Stimulated activated CD8-positive, alpha-beta memory T cell treated with anti-CD3 and anti-CD28 coated beads, Interleukin-4, amount 100 ng/mL, for 48 hours (primary cell): Measurements from ENCODE around the gene TNIK.
"Not testable (repeated sequence)": the region's sequence is repeated elsewhere in the genome, so short reads cannot be mapped to it uniquely, and the experiment has no call there.

Source experiments
- DNase-seq: peaks from one replicate; pipeline ENCODE4 v3.0.0-alpha.2; 2020

TNIK gene

DNA sequence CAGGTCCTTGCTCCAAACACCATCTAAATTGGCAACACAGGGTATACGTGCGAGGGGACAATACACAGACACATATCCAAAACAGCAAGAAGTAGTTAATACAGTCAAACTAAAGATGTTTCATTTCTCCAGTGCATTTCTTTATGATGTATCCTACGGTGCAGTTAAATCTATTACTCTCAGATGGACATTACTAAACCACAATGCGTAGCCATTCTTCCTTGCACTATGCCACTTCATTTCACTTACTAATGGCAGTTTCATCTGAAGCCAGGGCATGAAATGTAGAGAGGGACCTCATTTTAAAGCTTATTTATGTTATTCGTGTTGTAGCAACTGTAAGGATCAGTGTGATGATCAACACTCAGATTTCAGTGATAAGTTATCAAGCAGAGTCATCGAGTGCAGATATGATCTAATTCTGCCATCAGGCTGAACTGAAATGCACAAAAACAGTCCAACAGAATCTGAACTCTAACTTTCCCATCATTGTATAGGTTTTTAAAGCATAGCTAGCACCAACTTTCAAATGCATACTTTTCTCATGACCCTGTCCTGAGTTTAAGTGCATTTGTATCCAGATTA lies 14.5 kb downstream of the TNIK start:
- DNase-seq, result no peak

DNA sequence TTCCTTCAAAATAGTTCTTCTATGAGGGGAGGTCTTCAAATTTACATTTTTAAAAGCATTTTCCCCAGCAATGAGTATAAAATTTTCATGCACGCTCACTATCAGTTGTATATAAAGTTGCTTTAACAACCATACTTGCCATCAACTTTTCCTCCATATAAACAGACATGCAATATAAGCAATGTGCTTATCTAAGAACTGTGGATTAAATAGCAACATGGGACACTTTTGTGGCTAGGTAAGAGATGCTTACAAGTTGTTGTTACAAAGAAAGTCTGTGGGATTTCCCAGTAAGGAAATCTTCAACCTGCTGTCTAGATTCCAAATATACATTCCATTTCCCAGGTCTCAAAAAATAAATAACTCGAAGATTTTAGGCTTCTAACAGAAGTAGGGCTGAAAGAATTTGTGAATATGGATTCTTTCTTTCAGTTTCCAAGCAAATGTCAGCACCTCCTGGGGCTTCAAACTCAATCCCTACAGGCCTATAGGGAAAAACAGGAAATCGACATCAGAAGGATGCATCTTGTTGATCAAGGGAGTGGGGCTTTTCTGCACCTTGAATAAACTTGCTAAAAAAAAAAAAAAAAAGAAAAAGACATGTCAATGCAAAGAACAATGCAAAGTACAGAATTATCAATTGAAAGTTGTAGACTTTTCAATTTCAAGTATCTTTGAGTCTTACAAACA lies 16.1 kb downstream of the TNIK start:
- no peak for DNase-seq

DNA sequence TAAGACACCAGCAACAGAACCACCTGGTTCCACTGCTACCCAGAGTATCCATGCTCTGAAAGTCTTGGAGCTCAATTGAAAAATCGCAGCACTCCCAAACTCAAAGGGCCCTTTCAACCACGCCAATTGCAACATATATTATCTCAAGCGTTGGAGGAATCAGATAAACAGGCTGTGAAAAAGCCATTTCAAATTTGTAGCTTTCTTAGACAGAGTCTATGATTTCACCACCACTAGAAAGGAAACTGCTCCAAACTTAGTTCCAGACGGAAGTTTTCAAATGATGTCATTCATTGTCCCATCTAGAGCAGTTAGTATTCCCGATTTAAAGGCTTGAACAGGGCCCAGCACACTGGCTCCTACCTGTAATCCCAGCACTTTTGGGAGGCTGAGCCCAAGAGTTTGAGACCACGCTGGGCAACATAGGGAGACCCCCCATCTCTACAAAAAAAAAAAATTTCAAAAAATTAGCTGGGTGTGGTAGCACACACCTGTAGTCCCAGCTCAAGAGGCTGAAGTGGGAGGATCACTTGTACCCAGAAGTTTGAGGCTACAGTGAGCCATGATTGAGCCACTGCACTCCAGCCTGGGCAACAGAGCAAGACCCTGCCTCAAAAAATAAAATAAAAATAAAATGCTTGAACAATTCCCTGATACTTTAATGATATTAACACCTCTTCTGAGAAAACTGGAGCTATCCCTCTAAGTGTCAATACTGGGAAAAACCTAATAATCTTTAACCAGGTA lies 16.8 kb downstream of the TNIK start:
- DNase-seq, result no peak

DNA sequence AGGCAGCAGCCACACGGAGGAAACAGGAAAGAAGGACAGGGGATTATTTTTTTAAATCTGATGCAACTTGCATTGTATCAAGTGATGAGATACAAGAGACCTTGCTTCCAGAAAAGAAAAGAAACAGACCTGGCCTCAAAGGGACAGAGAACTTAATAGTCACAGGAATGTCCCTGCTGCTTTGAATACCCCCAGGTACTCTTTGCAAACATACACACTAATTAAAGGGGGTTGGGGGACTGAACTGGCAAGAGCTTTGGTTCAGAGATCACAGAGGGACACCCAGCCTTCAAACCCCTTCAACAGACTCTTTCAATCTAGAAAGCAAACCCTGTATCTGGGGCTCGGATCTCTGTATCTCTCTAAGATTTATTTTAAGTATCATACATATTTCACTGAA lies 18.0 kb downstream of the TNIK start:
- no peak for DNase-seq

DNA sequence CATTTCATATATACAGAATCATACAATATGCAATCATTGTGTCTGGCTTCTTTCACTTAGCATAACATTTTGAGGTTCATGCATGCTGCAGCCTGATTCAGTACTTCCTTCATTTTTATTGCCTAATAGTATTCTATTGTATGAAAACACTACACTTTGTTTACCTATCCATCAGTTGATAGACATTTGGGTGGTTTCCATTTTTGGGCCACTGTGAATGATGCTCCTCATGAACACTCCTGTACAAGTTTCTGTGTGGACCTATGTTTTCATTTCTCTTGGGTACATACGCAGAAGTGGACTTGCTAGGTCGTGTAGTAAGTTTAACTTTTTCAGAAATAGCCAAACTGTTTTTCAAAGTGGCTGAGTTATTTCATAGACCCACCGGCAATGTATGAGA lies 18.8 kb downstream of the TNIK start:
- no peak for DNase-seq

DNA sequence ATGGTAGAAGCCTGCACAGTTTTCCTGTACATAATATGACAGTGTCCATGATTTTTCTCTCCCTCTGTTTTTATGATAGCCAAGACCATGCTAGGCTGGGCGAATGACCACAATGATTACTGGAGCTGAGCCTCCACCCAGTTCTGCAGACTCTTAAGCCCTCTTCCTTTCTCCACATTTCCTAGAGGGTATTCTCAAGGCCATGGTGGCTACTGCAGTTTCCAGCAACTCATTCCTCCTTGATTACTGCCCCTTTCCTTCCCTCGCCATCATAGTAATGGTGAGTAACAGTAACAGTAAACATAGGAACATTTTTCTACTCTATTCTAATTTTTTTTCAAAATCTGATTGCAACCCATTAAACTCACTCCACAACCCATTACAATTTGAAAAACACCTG lies 20.2 kb downstream of the TNIK start:
- DNase-seq, result no peak

DNA sequence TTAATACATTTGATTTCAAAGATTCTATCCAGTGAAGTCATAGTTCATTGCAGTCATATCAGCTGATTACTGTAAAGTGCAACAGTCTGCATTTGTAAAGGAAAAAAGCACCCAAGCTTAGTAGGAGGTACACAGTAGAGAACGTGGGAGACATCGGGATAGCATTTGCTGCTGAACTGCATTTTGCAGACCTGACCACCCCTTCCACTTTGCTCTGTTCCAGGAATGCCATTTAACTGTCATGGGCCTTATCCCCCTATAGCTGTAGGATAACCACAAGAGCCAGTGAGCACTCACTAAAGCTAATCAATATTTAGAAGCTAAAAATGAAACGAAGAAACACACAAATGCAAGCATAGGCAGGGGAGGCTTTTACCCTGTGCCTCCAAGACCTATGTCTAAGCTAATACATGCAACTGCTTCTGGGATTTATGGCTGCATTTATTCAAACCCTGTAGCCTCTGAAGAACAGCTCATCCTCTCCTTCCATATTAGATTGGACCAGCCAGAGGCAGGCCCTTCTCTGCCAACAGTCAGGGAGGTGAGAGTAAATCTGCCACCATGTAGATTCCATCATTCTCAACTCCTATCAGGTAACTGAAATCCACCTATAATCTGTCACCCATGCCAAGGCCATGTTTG lies 23.0 kb downstream of the TNIK start:
- no peak for DNase-seq

DNA sequence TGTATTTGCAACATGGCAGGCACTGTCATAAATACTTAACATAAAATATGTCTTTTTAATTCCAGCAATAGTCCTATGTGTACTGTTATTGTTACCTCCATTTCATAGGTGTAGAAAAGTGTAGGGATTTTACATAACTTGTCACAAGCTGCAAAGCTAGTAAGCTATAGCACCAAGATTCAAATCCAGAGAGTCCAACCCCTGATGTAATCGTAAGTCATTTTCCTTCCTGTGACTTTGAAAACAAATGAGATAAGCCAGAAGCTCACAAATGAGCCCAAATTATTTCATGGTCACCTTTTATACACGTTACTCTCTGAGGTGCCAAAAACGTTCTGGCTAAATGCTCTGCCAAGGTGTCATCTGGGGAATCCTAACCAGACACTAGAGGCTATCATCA lies 23.8 kb downstream of the TNIK start:
- DNase-seq, result no peak

DNA sequence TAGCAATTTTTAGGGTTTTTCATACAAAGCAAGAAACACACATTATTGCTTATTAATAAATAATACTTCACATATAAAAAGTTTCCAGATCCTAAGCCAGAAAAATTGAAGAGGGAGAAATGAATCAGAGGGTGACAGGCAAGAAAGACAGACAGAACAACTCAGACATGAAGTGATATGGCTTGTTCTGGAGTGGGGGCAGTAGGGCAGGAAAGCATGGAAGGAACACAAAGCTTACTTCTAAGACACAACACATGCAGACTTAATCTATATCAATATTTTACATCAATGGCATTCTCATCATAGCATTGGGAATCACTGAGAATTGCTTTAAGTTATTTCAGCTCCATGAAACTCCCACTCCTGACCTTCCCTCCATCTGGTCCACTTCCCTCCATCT lies 24.4 kb downstream of the TNIK start:
- no peak for DNase-seq

DNA sequence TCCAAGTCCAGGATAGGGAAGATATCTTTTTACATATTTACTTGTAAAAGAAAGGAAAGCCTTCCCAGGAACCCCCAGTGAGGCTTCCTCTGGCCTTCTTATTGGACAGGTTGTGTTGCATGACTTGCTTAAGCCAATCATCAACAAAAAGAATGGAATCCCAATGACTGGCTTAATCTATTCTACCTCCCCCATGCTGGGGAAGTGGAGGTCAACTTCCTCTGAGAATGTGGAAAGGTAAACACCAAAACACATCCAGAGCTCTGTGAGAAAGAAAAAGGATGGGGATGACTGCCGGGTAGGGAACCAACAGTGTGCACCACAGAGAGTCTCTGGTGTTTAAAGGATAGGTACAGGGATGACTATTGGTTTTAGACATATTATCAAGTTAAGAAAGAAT lies 25.1 kb downstream of the TNIK start:
- no peak for DNase-seq

DNA sequence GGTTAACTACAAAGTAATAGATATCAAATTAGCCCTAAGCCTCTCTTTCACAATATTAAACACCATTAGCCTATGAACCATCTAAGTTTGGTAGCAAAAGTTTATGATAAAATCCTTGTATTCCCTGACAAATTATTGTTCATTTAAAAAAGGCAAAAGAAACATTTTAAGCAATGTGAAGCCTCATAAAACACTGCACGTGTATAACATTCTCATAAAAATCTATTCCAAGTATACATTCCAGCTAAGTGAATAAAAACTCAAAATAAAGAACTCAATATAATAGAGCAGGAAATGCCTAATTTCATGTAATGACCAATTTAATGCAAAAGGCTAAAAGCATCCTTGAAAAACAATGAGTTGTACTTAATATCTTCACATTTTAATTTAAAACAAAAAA lies 27.7 kb downstream of the TNIK start:
- DNase-seq, result no peak

DNA sequence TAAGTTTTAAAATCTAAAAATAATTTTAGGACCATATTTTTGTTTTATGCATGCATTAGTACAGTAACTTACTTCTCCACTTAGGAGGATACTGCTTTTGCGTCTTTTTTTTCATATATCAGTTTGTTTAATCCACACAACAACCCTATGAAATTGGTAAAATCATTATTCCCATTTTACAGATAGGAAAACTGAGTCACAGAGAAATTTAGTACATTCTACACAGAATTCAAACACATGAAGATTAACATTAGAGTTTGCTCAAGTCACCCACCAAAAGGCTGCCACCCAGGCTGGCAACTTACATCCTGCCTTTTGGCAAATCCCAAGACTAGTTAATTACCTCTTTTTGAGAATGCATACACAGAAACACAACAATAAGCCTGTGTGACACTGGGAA lies 28.7 kb downstream of the TNIK start:
- no peak for DNase-seq

DNA sequence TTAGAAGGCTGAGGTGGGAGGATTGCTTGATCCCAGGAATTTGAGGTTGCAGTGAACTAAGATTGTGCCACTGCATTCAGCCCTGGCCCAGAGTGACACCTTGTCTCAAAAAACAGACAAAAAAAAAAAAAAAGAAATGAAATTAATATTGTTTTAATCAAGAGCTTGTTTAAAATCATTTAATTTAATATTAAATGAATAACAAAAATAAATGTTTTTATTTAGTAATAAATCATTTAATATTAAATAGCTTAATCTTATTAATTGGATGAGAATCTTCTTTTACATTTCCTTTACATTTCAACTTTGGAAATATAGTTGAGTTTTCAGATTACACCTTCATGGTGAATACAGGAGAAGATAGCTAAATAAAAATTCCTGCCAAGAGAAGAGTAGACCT lies 29.7 kb downstream of the TNIK start:
- DNase-seq, result no peak

DNA sequence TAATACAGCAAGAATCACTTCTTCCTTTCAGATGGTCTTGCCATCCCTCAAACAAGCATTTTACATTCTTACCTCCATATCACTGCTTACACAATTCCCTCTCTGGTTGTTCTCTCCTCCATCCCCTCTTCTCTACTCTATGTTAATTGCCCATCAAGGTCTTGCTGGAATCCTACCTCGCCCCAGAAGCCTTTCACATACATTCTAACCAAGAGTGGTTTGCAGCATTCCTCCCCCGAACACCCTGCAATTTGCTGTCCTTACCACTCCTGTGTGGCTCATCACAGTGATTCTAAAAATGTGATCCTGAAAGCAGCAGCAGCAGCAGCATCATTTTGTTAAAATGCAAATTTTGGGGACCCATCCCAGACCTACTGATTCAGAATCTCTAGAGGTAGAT lies 30.6 kb downstream of the TNIK start:
- DNase-seq, result no peak

DNA sequence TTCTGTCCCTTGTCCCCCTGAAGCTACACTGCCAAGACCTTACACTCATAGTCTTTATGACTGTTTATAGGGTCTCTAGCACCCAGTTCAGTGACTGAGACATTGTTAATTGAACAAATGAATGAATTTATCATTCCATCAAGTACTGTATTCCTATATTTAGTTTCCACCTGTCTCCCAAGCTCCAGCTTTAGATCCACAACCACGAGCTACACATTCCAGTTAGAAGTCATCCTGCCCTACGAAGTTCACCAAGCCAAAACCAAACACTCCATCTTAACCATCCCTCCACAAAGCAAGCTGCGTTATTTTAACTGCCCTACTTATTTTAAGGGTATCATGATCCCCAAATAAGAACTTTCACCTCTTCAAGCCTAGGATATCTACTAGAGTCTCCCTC lies 31.3 kb downstream of the TNIK start:
- no peak for DNase-seq

DNA sequence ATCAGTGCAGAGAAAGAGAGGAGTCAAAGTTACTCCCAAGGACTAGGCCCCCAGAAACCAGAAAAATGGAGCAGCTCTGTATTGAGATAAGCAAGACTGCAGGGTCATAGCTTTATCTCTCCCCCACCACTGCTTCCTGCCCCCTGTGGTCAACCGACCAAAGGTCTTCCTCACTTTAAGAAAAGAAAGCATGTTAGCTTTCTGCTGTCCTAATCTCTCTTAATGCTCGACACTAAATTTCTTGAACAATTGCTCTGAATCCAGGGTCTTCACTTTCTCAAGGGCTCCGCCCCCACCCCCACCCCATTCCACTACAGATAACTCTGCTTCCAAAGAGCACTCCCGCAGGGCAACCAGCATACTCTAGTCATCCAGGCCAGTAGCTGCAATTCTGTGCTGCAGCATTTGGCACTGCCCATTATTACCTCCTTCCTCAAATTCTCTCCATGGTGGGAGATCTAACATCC lies 31.9 kb downstream of the TNIK start:
- DNase-seq, result no peak

DNA sequence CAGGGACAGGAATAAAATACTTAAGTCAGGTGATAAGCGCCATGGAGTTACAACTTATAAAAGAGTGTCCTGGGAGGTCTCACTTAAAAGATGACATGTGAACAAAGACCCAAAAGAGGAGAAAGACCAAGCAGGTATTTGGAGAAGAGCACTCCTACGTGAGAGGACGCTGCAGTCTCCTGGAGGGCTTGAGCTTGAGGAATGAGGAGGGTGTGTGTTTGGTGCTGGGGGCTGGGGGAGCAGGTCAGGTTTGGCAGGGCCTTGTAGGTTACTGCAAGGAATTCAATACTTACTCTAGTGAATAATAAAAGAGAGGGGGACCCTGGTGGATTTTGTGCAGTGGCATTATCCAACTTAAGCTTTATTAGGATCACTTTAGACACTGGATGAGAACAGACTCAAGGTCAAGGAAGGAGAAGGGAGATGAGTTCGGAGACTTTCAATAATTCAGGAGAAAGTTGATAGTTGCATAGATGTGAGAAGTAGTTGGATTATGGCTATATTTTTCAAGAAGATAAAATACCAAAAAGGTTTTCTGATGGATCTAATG lies 32.4 kb downstream of the TNIK start:
- no peak for DNase-seq

DNA sequence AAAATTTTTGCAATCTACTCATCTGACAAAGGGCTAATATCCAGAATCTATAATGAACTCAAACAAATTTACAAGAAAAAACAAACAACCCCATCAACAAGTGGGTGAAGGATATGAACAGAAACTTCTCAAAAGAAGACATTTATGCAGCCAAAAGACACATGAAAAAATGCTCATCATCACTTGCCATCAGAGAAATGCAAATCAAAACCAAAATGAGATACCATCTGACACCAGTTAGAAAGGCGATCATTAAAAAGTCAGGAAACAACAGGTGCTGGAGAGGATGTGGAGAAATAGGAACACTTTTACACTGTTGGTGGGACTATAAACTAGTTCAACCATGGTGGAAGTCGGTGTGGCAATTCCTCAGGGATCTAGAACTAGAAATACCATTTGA lies 36.1 kb downstream of the TNIK start:
- not testable (repeated sequence) for DNase-seq

DNA sequence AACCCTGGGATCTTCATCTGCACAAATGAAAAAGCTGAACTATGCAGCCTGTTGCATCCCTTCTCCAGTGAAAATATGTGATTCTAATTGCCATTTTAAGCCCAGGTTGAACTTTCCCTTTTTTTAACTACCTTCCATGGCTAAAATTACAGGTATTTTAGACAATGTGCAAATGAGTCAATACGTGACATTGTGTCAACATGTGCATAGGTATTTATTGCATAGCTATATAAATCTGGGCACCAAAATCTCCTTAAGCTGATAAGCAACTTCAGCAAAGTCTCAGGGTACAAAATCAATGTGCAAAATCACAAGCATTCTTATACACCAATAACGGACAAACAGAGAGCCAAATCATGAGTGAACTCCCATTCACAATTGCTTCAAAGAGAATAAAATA lies 37.4 kb downstream of the TNIK start:
- not testable (repeated sequence) for DNase-seq

DNA sequence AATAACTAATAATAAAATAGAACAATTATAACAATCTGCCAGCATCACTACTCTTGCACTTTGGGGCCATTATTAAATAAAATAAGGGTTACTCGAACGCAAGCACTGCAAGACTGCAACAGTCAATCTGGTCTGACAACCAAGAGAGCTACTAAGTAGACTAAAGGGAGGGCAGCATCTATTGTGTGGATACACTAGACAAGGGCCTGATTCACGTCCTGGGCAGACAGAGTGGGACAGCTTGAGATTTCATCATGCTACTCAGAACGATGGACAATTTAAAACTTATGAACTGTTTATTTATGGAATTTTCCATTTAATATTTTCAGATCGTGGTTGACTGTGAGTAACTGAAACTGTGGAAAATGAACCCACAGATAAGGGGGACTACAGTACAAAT lies 39.5 kb downstream of the TNIK start:
- DNase-seq, result no peak

DNA sequence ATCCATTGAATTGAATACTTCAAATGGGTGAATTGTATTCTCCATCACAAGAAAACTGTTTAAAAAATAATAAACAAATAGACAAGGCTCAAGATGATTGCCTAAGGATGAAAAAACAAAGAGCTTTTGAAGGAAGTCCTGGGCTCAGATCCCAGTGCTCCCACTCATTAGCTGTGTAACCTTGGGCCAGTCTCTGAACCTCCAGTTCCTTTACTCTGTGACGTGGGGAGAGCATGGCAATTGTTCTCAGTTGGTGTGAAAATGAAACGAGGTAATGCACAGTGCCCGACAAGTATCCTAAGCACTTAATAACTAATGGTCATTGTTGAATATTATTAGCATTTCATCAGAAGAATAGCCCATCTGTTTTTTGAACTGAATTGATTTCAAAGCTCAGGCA lies 40.7 kb downstream of the TNIK start:
- DNase-seq, result no peak

DNA sequence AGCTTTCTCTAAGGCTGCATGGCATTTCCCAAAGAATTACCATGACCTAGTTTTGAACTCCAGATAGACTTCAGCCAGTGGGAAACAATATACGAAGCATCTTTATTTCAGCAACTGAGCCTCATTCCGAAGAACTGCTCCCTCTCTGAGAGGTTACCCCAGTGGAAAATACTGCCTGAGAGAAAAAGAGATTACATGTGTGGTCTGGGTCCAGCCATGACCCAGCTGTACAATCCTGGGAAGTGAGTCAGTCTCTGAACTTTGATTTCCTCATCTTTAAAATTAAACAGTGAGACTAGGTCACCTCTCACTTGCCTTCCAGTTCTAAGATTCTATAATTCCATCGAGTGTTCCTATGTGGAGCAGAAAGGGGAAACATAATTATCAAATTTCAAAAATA lies 42.4 kb downstream of the TNIK start:
- DNase-seq, result no peak

DNA sequence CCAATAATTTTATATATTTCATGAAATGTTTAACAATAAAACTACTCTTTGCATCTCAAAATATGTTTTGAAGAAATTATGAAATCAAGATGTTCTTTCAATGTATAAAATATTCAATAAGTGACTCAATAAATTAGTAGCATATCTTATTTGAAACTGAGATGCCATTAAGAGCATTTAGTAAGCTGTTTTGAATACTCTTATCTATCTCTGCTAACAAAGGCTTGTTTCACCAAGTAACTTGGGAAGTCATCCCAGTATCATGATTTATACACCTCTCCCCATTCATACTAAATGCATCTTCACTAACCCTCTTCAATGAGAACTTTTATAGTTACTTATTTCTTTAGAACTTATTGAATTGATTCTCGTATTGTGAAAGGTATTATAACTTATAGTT lies 43.1 kb downstream of the TNIK start:
- DNase-seq, result no peak

DNA sequence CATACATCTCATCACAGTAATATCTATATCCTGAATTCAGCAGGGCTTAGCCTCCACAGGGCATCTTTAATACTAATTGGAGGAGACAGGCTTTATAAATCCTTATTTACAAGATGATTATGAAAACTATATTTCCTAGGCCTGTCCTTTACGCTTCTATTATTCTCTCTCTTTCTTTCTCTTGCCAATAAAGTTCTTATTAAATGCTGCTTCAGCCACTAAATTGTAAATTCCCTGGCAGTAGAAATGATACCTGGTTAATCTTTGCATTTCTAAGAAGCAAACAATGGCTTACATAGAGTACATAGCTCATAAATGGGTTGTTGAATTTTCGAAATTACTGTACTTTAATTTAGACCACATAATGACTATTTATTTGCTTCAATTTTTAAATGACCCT lies 43.5 kb downstream of the TNIK start:
- DNase-seq, result no peak
